A549 (cell line): ENCODE data around the gene MEMO1. TPM values are rescaled to one million over a fixed set of nuclear protein-coding genes. Genes with fewer than 3 reads are reported as not detected.

Experiments used
- ATAC-seq, 2 experiments: fragments of 200-7000 bp in 1 of 2; fragments of >200 bp in 1 of 2; cut with Nextera tagmentation in 1 of 2; cut with Tn5 transposase in 1 of 2; 3 replicates each; pipeline versions ENCODE4 v1.8.0 to v1.9.1; 2018 to 2020; ENCODE audit warnings: mild to moderate bottlenecking in 1 of 2, moderate library complexity in 1 of 2
- CTCF ChIA-PET: fragments of 300-600 bp; sonication (Branson Sonifier 250); formaldehyde crosslinking; extraction: SDS; loops from one replicate; lab custom pipeline; 2021; ENCODE audit warnings: antibody characterized with exemption, inconsistent platforms; lab: Yijun Ruan, JAX
- POLR2A ChIA-PET: fragments of 350-600 bp; formaldehyde crosslinking; extraction: SDS; loops from one replicate; lab custom pipeline; 2021; ENCODE audit warnings: antibody characterized with exemption, inconsistent platforms; lab: Yijun Ruan, JAX
- DNase-seq, 2 experiments: peaks; one replicate each; pipeline versions ENCODE4 v3.0.0 to v3.0.0-alpha.2; 2011 to 2016; ENCODE audit warnings: low read depth in 1 of 2, low spot score in 1 of 2
- FAIRE-seq: peaks from 2 replicates; lab custom pipeline; 2011; peaks lifted over from hg19 to GRCh38; lab: Jason Lieb, UNC
- H3K27ac ChIP-seq, 2 experiments: fragments of >200 bp; sonication (Bioruptor Twin); formaldehyde crosslinking; 3 replicates each; pipeline ENCODE4 v1.5.1; 2016 to 2017
- H3K4me1 ChIP-seq: fragments of >200 bp; sonication (Bioruptor Twin); formaldehyde crosslinking; 3 replicates; pipeline ENCODE4 v1.6.1; 2016
- H3K4me2 ChIP-seq: fragments of >200 bp; sonication (Bioruptor Twin); formaldehyde crosslinking; 3 replicates; pipeline ENCODE4 v1.6.1; 2016
- H3K4me3 ChIP-seq: fragments of >200 bp; sonication (Bioruptor Twin); formaldehyde crosslinking; 3 replicates; pipeline ENCODE4 v1.5.1; 2016
- H3K9me3 ChIP-seq: fragments of >200 bp; sonication (Bioruptor Twin); formaldehyde crosslinking; 3 replicates; pipeline ENCODE4 v1.6.1; 2016
- ATOH8 ChIP-seq: fragments of 250-450 bp; sonication (Bioruptor Pico); IDR thresholded peaks from 2 replicates; pipeline ENCODE4 v1.5.0; 2020; ENCODE audit warnings: low read depth, mild to moderate bottlenecking, moderate library complexity
- BCL3 ChIP-seq: fragments of >200 bp; sonication (Bioruptor Twin); formaldehyde crosslinking; IDR thresholded peaks from 3 replicates; pipeline ENCODE4 v1.6.1; 2016
- CBX2 ChIP-seq: fragments of 200-600 bp; sonication (generic); IDR thresholded peaks from 2 replicates; pipeline ENCODE4 v1.6.1; 2016; ENCODE audit warnings: low read depth, mild to moderate bottlenecking, borderline replicate concordance
- CHD2 ChIP-seq: fragments of 150-350 bp; IDR thresholded peaks from 2 replicates; pipeline ENCODE4 v1.6.1; 2014; ENCODE audit warnings: low read length; ENCODE audit not compliant: partially characterized antibody
- CTCF ChIP-seq: fragments of >200 bp; sonication (Bioruptor Twin); formaldehyde crosslinking; IDR thresholded peaks from 3 replicates; pipeline ENCODE4 v1.5.1; 2016
- ELK1 ChIP-seq: fragments of 150-350 bp; IDR thresholded peaks from 2 replicates; pipeline ENCODE4 v1.6.1; 2014; ENCODE audit warnings: low read depth, mild to moderate bottlenecking, low read length
- ESRRA ChIP-seq: fragments of 150-350 bp; IDR thresholded peaks from 2 replicates; pipeline ENCODE4 v1.6.1; 2014; ENCODE audit warnings: mild to moderate bottlenecking, low read length, borderline replicate concordance
- FOSL2 ChIP-seq, 2 experiments: fragments of 450-650 bp in 1 of 2; fragments of >200 bp in 1 of 2; sonication (Bioruptor Twin) in 1 of 2; formaldehyde crosslinking; IDR thresholded peaks; 2 replicates each; pipeline versions ENCODE4 v1.5.0 to v1.6.1; 2016 to 2020; ENCODE audit warnings: mild to moderate bottlenecking in 1 of 2, moderate library complexity in 1 of 2
- GATA3 ChIP-seq: IDR thresholded peaks from 2 replicates; pipeline ENCODE4 v1.6.1; 2012; ENCODE audit warnings: borderline replicate concordance
- HOXB13 ChIP-seq: fragments of 250-450 bp; sonication (Bioruptor Pico); IDR thresholded peaks from 2 replicates; pipeline ENCODE4 v1.5.0; 2020; ENCODE audit warnings: low read depth, mild to moderate bottlenecking, moderate library complexity
- HOXB5 ChIP-seq: fragments of 250-450 bp; sonication (Bioruptor Pico); IDR thresholded peaks from 2 replicates; pipeline ENCODE4 v1.5.0; 2020; ENCODE audit warnings: mild to moderate bottlenecking, moderate library complexity
- JUN ChIP-seq, 2 experiments: fragments of >200 bp; sonication (Bioruptor Twin); formaldehyde crosslinking; IDR thresholded peaks; 2 replicates in 1 of 2; 3 replicates in 1 of 2; pipeline ENCODE4 v1.6.1; 2016 to 2017
- MAFK ChIP-seq: fragments of 450-650 bp; IDR thresholded peaks from 2 replicates; pipeline ENCODE4 v1.6.1; 2014; ENCODE audit not compliant: partially characterized antibody
- MAZ ChIP-seq: fragments of 150-350 bp; IDR thresholded peaks from 2 replicates; pipeline ENCODE4 v1.6.1; 2014; ENCODE audit warnings: antibody characterized with exemption, low read depth, low read length, borderline replicate concordance
- NR3C1 ChIP-seq: fragments of >200 bp; sonication (Bioruptor Twin); formaldehyde crosslinking; IDR thresholded peaks from 3 replicates; pipeline ENCODE4 v1.6.1; 2017
- POLR2A ChIP-seq: IDR thresholded peaks from 2 replicates; pipeline ENCODE4 v1.6.1; 2012; ENCODE audit warnings: mild to moderate bottlenecking, low read length
- RAD21 ChIP-seq, 2 experiments: fragments of >200 bp in 1 of 2; sonication (Bioruptor Twin) in 1 of 2; formaldehyde crosslinking in 1 of 2; IDR thresholded peaks in 1 of 2; conservative IDR thresholded peaks in 1 of 2; 2 replicates in 1 of 2; 3 replicates in 1 of 2; pipeline ENCODE4 v1.6.1; 2012 to 2018; ENCODE audit warnings: inconsistent platforms in 1 of 2
- RCOR1 ChIP-seq: fragments of 150-350 bp; IDR thresholded peaks from 2 replicates; pipeline ENCODE4 v1.6.1; 2014; ENCODE audit warnings: antibody characterized with exemption, low read length, low read depth
- REST ChIP-seq: fragments of 200-600 bp; sonication (generic); IDR thresholded peaks from 2 replicates; pipeline ENCODE4 v1.6.1; 2016; ENCODE audit warnings: antibody characterized with exemption, mild to moderate bottlenecking, moderate library complexity
- RNF2 ChIP-seq: fragments of 200-600 bp; sonication (generic); IDR thresholded peaks from 2 replicates; pipeline ENCODE4 v1.6.1; 2016; ENCODE audit warnings: low read depth, mild to moderate bottlenecking, antibody characterized with exemption, moderate library complexity, borderline replicate concordance
- SMC3 ChIP-seq: fragments of >200 bp; sonication (Bioruptor Twin); formaldehyde crosslinking; IDR thresholded peaks from 3 replicates; pipeline ENCODE4 v1.6.1; 2018; ENCODE audit warnings: inconsistent platforms
- ZC3H11A ChIP-seq: fragments of 450-650 bp; IDR thresholded peaks from 2 replicates; pipeline ENCODE4 v1.6.1; 2014; ENCODE audit warnings: antibody characterized with exemption, mild to moderate bottlenecking
- ZFP36 ChIP-seq: fragments of 450-650 bp; IDR thresholded peaks from 2 replicates; pipeline ENCODE4 v1.6.1; 2014; ENCODE audit warnings: borderline replicate concordance; ENCODE audit not compliant: partially characterized antibody
- ZNF302 ChIP-seq: fragments of 250-450 bp; sonication (Bioruptor Pico); IDR thresholded peaks from 2 replicates; pipeline ENCODE4 v1.9.0; 2021; ENCODE audit warnings: inconsistent platforms, mild to moderate bottlenecking, moderate library complexity
- ZSCAN20 ChIP-seq: fragments of 250-450 bp; sonication (Bioruptor Pico); IDR thresholded peaks from 2 replicates; pipeline ENCODE4 v1.8.0; 2022; ENCODE audit warnings: mild to moderate bottlenecking, moderate library complexity
- WGBS: methylation state at CpG from one replicate; pipeline ENCODE4 v1.1.6; 2017; ENCODE audit errors: missing lambda C conversion rate; 5-methylcytosine and 5-hydroxymethylcytosine counted together
- polyA plus RNA-seq, 4 experiments: library from polyadenylated mRNA; depleted of rRNA in 3 of 4; stranded (reverse); fragments of >200 nt; fragmentation: RNase III in 1 of 4; extraction: RNeasy Plus Mini Kit Qiagen cat#74134 plus additional on column Dnase treatment in 1 of 4; gene quantifications; 2 replicates in 3 of 4; 3 replicates in 1 of 4; pipeline ENCODE4 v1.2.3, GENCODE V29; 2011 to 2017

Gene MEMO1
- polyA plus RNA-seq, 2 of the 4 experiments (the other 2 are of a cell fraction), result 80.2 to 87.0 TPM

- TF ChIP-seq FOSL2 (IDR thresholded peaks at IDR 0.05), result no peak
- no peak for TF ChIP-seq FOSL2 (CRISPR knock-in tag; IDR thresholded peaks at IDR 0.05)
- TF ChIP-seq ELK1, result no peak
- TF ChIP-seq GATA3, result no peak
- TF ChIP-seq POLR2A, result no peak
- no peak for TF ChIP-seq RNF2
- no peak for TF ChIP-seq ZSCAN20 (CRISPR knock-in tag)
- TF ChIP-seq RCOR1, result no peak
- no peak for TF ChIP-seq HOXB5 (CRISPR knock-in tag)
- no peak for TF ChIP-seq ESRRA
- TF ChIP-seq CHD2, result no peak
- TF ChIP-seq MAFK, result no peak
- TF ChIP-seq BCL3, result no peak
- no peak for TF ChIP-seq RAD21 (conservative IDR thresholded peaks at IDR 0.05 in 1 of 2, IDR thresholded peaks at IDR 0.05 in 1 of 2)
- TF ChIP-seq JUN (IDR thresholded peaks at IDR 0.05), result no peak
- no peak for TF ChIP-seq MAZ
- no peak for TF ChIP-seq NR3C1
- TF ChIP-seq ZFP36, result no peak
- no peak for TF ChIP-seq CTCF
- TF ChIP-seq HOXB13 (CRISPR knock-in tag), result no peak
- TF ChIP-seq ATOH8 (CRISPR knock-in tag), result no peak
- peaks cover 5% of the 10 kb centered on the region; the same call in 1 of the 3 replicates for H3K4me1 ChIP-seq
- ATAC-seq (no peak), DNase-seq (no peak), FAIRE-seq (no peak)
- no peak overlapping the region for H3K4me3 ChIP-seq
- H3K9me3 ChIP-seq, result no peaks in the 10 kb centered on the region
- no peak overlapping the region for H3K27ac ChIP-seq
- POLR2A ChIA-PET, result no interaction called here
- CTCF ChIA-PET, result interaction anchor here (1.6 kb wide), 1 partner anchor 11 kb away, joined by 3 read pairs; no protein-coding TSS in a partner anchor
- no peak overlapping the region for H3K4me2 ChIP-seq
- WGBS, result 96% methylated on average over 3 of the region's 3 CpGs
Observed at GRCh38 chr2:31943636-31944225, 67.1 kb downstream of the MEMO1 start.

- no peak for ATAC-seq
- POLR2A ChIA-PET, result no interaction called here
- TF ChIP-seq POLR2A (no peak), CBX2 (no peak), ZSCAN20 (CRISPR knock-in tag) (no peak), ZC3H11A (no peak), REST (no peak), ZNF302 (CRISPR knock-in tag) (no peak), SMC3 (no peak)
- TF ChIP-seq, all 56 proteins: peak for 0
- 98% methylated on average over 1 of the region's 1 CpG for WGBS
- CTCF ChIA-PET, result no interaction called here
- FAIRE-seq (no peak), DNase-seq (no peak)
- H3K4me2 ChIP-seq, result no peak overlapping the region
- H3K27ac ChIP-seq, result no peak overlapping the region
- H3K9me3 ChIP-seq, result no peaks in the 10 kb centered on the region
- peaks cover 5% of the 10 kb centered on the region; the same call in 1 of the 3 replicates for H3K4me1 ChIP-seq
- H3K4me3 ChIP-seq, result no peak overlapping the region
Observed at GRCh38 chr2:31940920-31941319, 69.9 kb downstream of the MEMO1 start.
